Endothelial cell of umbilical vein (primary cell): ENCODE measurements around the gene LAMC1. TPM values are rescaled to one million over a fixed set of nuclear protein-coding genes. Genes with fewer than 3 reads are reported as not detected.
A peak's percentile ranks its signal among the peaks of the same experiment; 100 is the strongest.

Source experiments
- BruUV-seq: library from RNA; stranded (reverse); fragments of 400-500 nt; replicated peaks from 2 replicates; lab custom pipeline; 2021; lab: Mats Ljungman, UMichigan
- CTCF ChIA-PET: fragments of 300-600, 350-600 bp; sonication (Branson Sonifier 250); formaldehyde crosslinking; loops from one replicate; lab custom pipeline; 2021; ENCODE audit warnings: antibody characterized with exemption, inconsistent platforms; lab: Charles Lee
- POLR2A ChIA-PET: fragments of 300-600, 350-600 bp; sonication (Branson Sonifier 250); formaldehyde crosslinking; loops from one replicate; lab custom pipeline; 2021; ENCODE audit warnings: antibody characterized with exemption, inconsistent platforms; lab: Charles Lee
- DNase-seq: peaks from one replicate; pipeline ENCODE4 v3.0.0-alpha.2; 2011; ENCODE audit warnings: low read depth, low spot score
- FAIRE-seq: peaks from 2 replicates; lab custom pipeline; 2011; peaks lifted over from hg19 to GRCh38; lab: Jason Lieb, UNC
- H2AFZ ChIP-seq: 2 replicates; pipeline ENCODE4 v1.6.0; 2012; ENCODE audit warnings: low read depth, low read length, control low read depth, inconsistent platforms
- H3K27ac ChIP-seq: 2 replicates; pipeline ENCODE4 v1.5.1; 2011; ENCODE audit warnings: low read depth, mild to moderate bottlenecking, control low read depth, low read length, moderate library complexity; ENCODE audit not compliant: insufficient read depth
- H3K27me3 ChIP-seq, 2 experiments: 2 replicates each; pipeline versions ENCODE4 v1.6.0 to v1.6.1; 2011; ENCODE audit warnings: low read length in 2 of 2, mixed read lengths in 1 of 2; ENCODE audit not compliant: control insufficient read depth in 2 of 2, insufficient read depth in 2 of 2
- H3K36me3 ChIP-seq, 2 experiments: 2 replicates in 1 of 2; 3 replicates in 1 of 2; pipeline ENCODE4 v1.5.1; 2011; ENCODE audit warnings: low read length in 2 of 2, mild to moderate bottlenecking in 1 of 2, moderate library complexity in 1 of 2; ENCODE audit not compliant: control insufficient read depth in 2 of 2, insufficient read depth in 2 of 2; ENCODE audit errors: extremely low read depth in 1 of 2
- H3K4me1 ChIP-seq: 3 replicates; pipeline ENCODE4 v1.5.1; 2011; ENCODE audit warnings: mild to moderate bottlenecking, low read length; ENCODE audit not compliant: control insufficient read depth, insufficient read depth; ENCODE audit errors: extremely low read depth
- H3K4me2 ChIP-seq: 2 replicates; pipeline ENCODE4 v1.6.1; 2011; ENCODE audit warnings: low read length, control low read depth, mixed read lengths; ENCODE audit not compliant: insufficient read depth
- H3K4me3 ChIP-seq, 3 experiments: fragments of 200-600 bp in 1 of 3; sonication (generic), shearing (Covaris generic) in 1 of 3; replicated peaks in 1 of 3; 2 replicates each; pipeline ENCODE4 v1.5.1; 2011 to 2016; ENCODE audit warnings: control low read depth in 3 of 3, low read length in 3 of 3, mild to moderate bottlenecking in 2 of 3, inconsistent platforms in 1 of 3, low read depth in 1 of 3, moderate library complexity in 1 of 3; ENCODE audit not compliant: insufficient read depth in 1 of 3
- H3K79me2 ChIP-seq: 2 replicates; pipeline ENCODE4 v1.6.0; 2012; ENCODE audit warnings: low read length, inconsistent platforms; ENCODE audit not compliant: control insufficient read depth, insufficient read depth
- H3K9ac ChIP-seq: replicated peaks from 2 replicates; pipeline ENCODE3; 2011; ENCODE audit warnings: low read length, control low read depth; ENCODE audit not compliant: insufficient read depth; ENCODE audit errors: extremely low read depth
- H3K9me1 ChIP-seq: replicated peaks from 3 replicates; pipeline ENCODE4 v1.6.0; 2011; ENCODE audit warnings: mild to moderate bottlenecking, low read length; ENCODE audit not compliant: control insufficient read depth, insufficient read depth; ENCODE audit errors: extremely low read depth
- H3K9me3 ChIP-seq: replicated peaks from 2 replicates; pipeline ENCODE4 v1.5.1; 2012; ENCODE audit warnings: low read length, inconsistent platforms; ENCODE audit not compliant: control insufficient read depth, insufficient read depth
- H4K20me1 ChIP-seq: replicated peaks from 2 replicates; pipeline ENCODE3; 2011; ENCODE audit warnings: mild to moderate bottlenecking, low read length; ENCODE audit not compliant: control insufficient read depth, insufficient read depth; ENCODE audit errors: extremely low read depth
- CTCF ChIP-seq, 2 donors: IDR thresholded peaks; 1 replicate in 1 of 2; 2 replicates in 1 of 2; pipeline ENCODE4 v1.5.1; 2011; ENCODE audit warnings: low read length in 2 of 2, mild to moderate bottlenecking in 2 of 2, moderate library complexity in 2 of 2, control low read depth in 1 of 2, inconsistent platforms in 1 of 2, low read depth in 1 of 2; ENCODE audit not compliant: insufficient read depth in 1 of 2; ENCODE audit errors: extremely low read depth in 1 of 2
- EZH2 ChIP-seq: IDR thresholded peaks from 2 replicates; pipeline ENCODE4 v1.6.1; 2012; ENCODE audit warnings: borderline replicate concordance, low read depth, mild to moderate bottlenecking, moderate library complexity, low read length, inconsistent platforms; ENCODE audit not compliant: severe bottlenecking
- FOS ChIP-seq: IDR thresholded peaks from 2 replicates; pipeline ENCODE4 v1.6.1; 2011; ENCODE audit warnings: mild to moderate bottlenecking, low read length, moderate library complexity, borderline replicate concordance; ENCODE audit not compliant: insufficient read depth
- GATA2 ChIP-seq: IDR thresholded peaks from 2 replicates; pipeline ENCODE4 v1.7.0; 2011; ENCODE audit warnings: low read depth, mild to moderate bottlenecking, moderate library complexity, mixed read lengths, low read length; ENCODE audit not compliant: insufficient read length, insufficient read depth
- JUN ChIP-seq: IDR thresholded peaks from 2 replicates; pipeline ENCODE4 v1.6.1; 2011; ENCODE audit warnings: borderline replicate concordance, low read depth; ENCODE audit not compliant: insufficient read length, insufficient read depth
- MAX ChIP-seq: IDR thresholded peaks from 2 replicates; pipeline ENCODE4 v1.6.1; 2011; ENCODE audit not compliant: insufficient read depth, insufficient read length
- MYC ChIP-seq: IDR thresholded peaks from one replicate; pipeline ENCODE4 v1.6.1; 2011; ENCODE audit warnings: mild to moderate bottlenecking, low read depth, low read length
- POLR2A ChIP-seq: IDR thresholded peaks from 2 replicates; pipeline ENCODE4 v1.6.1; 2012; ENCODE audit warnings: low read depth, mild to moderate bottlenecking, control low read depth, low read length
- POLR2AphosphoS5 ChIP-seq: IDR thresholded peaks from 2 replicates; pipeline ENCODE4 v1.6.1; 2012; ENCODE audit warnings: low read depth, mild to moderate bottlenecking, control low read depth, low read length, moderate library complexity; ENCODE audit not compliant: insufficient read depth
- dilution Hi-C: fragments of 300-500 bp; cut with MboI; formaldehyde crosslinking; loops from one replicate; pipeline ENCODE4 v1.15.0; 2019; ENCODE audit warnings: low sequenced_read_pairs; ENCODE audit not compliant: extremely low pct_ligation_motif_present
- intact Hi-C: fragments of 100-400 bp; cut with micrococcal nuclease; formaldehyde crosslinking; loops from one replicate; pipeline ENCODE4 v1.10.0; 2022
- polyA plus RNA-seq, 4 experiments: library from polyadenylated mRNA; depleted of rRNA in 3 of 4; stranded (reverse) in 3 of 4; unstranded in 1 of 4; fragments of >200 nt; gene quantifications; 2 replicates each; pipeline versions ENCODE4 v1.2.1 to v1.2.3, GENCODE V29; 2011 to 2012; ENCODE audit warnings: missing spikeins in 1 of 4
- total RNA-seq: library from RNA; stranded (reverse); gene quantifications from 2 replicates; pipeline ENCODE4 v1.2.3, GENCODE V29; 2021

The LAMC1 gene
- total and polyA plus RNA-seq, 2 donors (not counting 3 experiments of a cell fraction or from before 2014, with no cell fraction given), result 92.5 to 216 TPM

GRCh38 chr1:183039330-183039729, 16.1 kb downstream of the LAMC1 start:
- H3K4me2 ChIP-seq, result peak overlapping the region; percentile 57
- no peak for DNase-seq

More at GRCh38 chr1:183039330-183039729, 16.1 kb downstream of the LAMC1 start:
- POLR2A ChIA-PET, result no interaction called here
- Histone ChIP-seq H3K79me2 (peaks cover 94% of the 10 kb centered on the region), H4K20me1 (no peaks in the 10 kb centered on the region), H3K4me3 (no peak overlapping the region), H3K36me3 (no peaks in the 10 kb centered on the region), H3K9me3 (no peaks in the 10 kb centered on the region), H3K9me1 (no peaks in the 10 kb centered on the region), H3K9ac (no peak overlapping the region), H3K27ac (peak overlapping the region; percentile 59), H3K27me3 (no peaks in the 10 kb centered on the region), H2AFZ (no peak overlapping the region), H3K4me1 (peaks cover 27% of the 10 kb centered on the region)
- BruUV-seq, result no TSS peak
- dilution Hi-C loops (no loop called here), intact Hi-C loops (loop anchor here (5.0 kb wide), 1 partner anchor 68 kb away; no protein-coding TSS in a partner anchor)
- FAIRE-seq, result no peak
- CTCF ChIA-PET, result interaction anchor here (1.2 to 2.4 kb wide), 5 partner anchors 11 to 196 kb away, joined by 3 to 8 read pairs (median 4); no protein-coding TSS in a partner anchor
- TF ChIP-seq POLR2A (no peak), EZH2 (no peak), POLR2AphosphoS5 (no peak), CTCF (IDR thresholded peaks at IDR 0.05; ENCODE audit: extremely low read depth in 1 of 2, insufficient read depth in 1 of 2, low read depth in 1 of 2, low read length in 2 of 2) (no peak), MAX (no peak), GATA2 (no peak), FOS (no peak), MYC (no peak), JUN (no peak)
